Upper lobe of right lung (tissue), 1 donor: ENCODE results near the gene MORC1. TPM values are rescaled to one million over a fixed set of nuclear protein-coding genes. Genes with fewer than 3 reads are reported as not detected.

Experiments used
- ATAC-seq: fragments of 200-7000 bp; cut with Tn5 transposase; one replicate; pipeline ENCODE4 v1.9.1; 2020; ENCODE audit warnings: mild to moderate bottlenecking, moderate library complexity
- DNase-seq: peaks from one replicate; pipeline ENCODE4 v3.0.0-alpha.2; 2020
- H3K27ac ChIP-seq: fragments of 200-600 bp; one replicate; pipeline ENCODE4 v1.8.0; 2022
- H3K27me3 ChIP-seq: fragments of 200-600 bp; one replicate; pipeline ENCODE4 v1.8.0; 2022; ENCODE audit warnings: mild to moderate bottlenecking
- H3K36me3 ChIP-seq: fragments of 200-600 bp; one replicate; pipeline ENCODE4 v1.8.0; 2022
- H3K4me1 ChIP-seq: fragments of 200-600 bp; one replicate; pipeline ENCODE4 v1.8.0; 2022
- H3K4me3 ChIP-seq: fragments of 200-600 bp; one replicate; pipeline ENCODE4 v1.8.0; 2022; ENCODE audit warnings: mild to moderate bottlenecking
- H3K9me3 ChIP-seq: fragments of 200-600 bp; one replicate; pipeline ENCODE4 v1.8.0; 2022
- intact Hi-C: fragments of 100-400 bp; cut with DNase I; formaldehyde crosslinking; loops from one replicate; pipeline ENCODE4 v1.11.0; 2022
- total RNA-seq: library from RNA; stranded (reverse); fragmentation: NEBNext Ultra II Directional; extraction: Animal tissue kit (Norgen Biotek cat#: 25700); gene quantifications from one replicate; pipeline ENCODE4 v1.2.1, GENCODE V29; 2021
- TF ChIP-seq, protein P1 (sequence below): fragments of 200-600 bp; IDR thresholded peaks from one replicate; pipeline ENCODE4 v1.8.0; 2022; ENCODE audit warnings: antibody characterized with exemption
- donor health status: DM: no; HTN: yes; CAD: no; lungs with severe emphysema.

The MORC1 gene
- total RNA-seq, 1 donor from 2014 or later, result not detected

DNA sequence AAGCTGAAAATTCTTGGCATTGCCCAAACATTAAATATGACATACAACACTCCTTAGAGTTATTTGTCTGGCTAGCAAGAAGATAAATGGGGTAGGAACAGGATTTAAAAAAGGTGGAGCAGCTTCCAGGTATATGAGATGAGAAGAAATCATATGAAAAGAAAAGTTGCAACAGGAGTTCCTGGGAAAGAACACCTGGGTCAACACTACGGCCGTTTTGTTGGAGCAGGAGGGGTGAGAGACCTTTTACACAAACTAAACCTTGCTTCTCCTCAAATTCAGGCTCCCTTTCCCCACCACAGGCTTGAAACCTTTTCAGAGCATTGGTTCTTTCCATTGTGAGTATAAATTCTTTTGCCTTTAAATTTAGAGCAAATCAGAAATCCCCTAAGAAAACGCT, 145.5 kb downstream of the MORC1 start:
- intact Hi-C loops, result no loop called here
- H3K27ac ChIP-seq, result no peak overlapping the region
- no peaks in the 10 kb centered on the region for H3K4me1 ChIP-seq
- DNase-seq (no peak), ATAC-seq (no peak)
- TF ChIP-seq, protein P1, sequence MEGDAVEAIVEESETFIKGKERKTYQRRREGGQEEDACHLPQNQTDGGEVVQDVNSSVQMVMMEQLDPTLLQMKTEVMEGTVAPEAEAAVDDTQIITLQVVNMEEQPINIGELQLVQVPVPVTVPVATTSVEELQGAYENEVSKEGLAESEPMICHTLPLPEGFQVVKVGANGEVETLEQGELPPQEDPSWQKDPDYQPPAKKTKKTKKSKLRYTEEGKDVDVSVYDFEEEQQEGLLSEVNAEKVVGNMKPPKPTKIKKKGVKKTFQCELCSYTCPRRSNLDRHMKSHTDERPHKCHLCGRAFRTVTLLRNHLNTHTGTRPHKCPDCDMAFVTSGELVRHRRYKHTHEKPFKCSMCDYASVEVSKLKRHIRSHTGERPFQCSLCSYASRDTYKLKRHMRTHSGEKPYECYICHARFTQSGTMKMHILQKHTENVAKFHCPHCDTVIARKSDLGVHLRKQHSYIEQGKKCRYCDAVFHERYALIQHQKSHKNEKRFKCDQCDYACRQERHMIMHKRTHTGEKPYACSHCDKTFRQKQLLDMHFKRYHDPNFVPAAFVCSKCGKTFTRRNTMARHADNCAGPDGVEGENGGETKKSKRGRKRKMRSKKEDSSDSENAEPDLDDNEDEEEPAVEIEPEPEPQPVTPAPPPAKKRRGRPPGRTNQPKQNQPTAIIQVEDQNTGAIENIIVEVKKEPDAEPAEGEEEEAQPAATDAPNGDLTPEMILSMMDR, result no peak
- no peak overlapping the region for H3K4me3 ChIP-seq
- no peaks in the 10 kb centered on the region for H3K27me3 ChIP-seq
- H3K9me3 ChIP-seq, result no peaks in the 10 kb centered on the region
- H3K36me3 ChIP-seq, result no peaks in the 10 kb centered on the region

DNA sequence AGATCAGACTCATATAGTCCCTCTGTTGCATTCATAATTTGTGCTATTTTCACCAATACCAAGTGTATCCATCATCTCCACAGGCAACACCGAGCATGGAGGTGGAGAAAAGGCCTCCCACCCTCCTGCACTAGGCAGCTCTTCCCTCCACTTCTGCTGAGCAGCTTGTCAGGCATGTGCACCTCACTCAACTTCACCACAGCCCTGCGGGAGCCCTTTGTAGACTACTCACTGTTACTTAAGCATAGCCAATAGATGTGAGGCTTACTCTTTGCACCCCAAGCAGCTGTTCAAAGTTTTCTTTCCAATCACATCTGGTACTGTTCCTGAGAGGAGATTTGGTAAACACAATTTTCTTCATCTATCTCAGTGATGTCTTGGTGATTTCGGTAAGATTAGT, 147.4 kb downstream of the MORC1 start:
- no peaks in the 10 kb centered on the region for H3K4me1 ChIP-seq
- H3K9me3 ChIP-seq, result no peaks in the 10 kb centered on the region
- no peak for ATAC-seq
- H3K4me3 ChIP-seq, result no peak overlapping the region
- no peaks in the 10 kb centered on the region for H3K36me3 ChIP-seq
- intact Hi-C loops, result no loop called here
- no peak overlapping the region for H3K27ac ChIP-seq
- no peak for DNase-seq
- no peaks in the 10 kb centered on the region for H3K27me3 ChIP-seq
- TF ChIP-seq, protein P1, result no peak

DNA sequence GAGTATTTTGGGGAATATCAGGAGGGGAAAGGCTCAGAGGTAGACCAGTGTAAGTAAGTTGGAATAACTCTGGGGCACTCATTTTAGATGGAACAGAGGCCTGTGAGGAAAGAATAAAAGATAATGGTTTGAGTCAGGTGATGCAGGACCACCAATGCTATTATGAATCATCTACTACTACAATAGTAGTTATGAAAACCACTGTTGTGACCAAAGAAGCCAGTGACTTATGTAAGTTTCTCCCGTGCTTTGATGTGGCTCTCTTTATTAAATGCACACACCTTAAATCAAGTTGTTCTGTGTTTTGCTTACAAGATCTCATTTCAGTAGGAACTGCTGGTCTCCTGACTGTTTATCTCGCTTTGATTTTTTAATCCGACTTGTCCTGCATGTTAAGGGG, 151.2 kb downstream of the MORC1 start:
- no peak for ATAC-seq
- H3K27me3 ChIP-seq, result no peaks in the 10 kb centered on the region
- H3K4me3 ChIP-seq, result no peak overlapping the region
- H3K27ac ChIP-seq, result no peak overlapping the region
- intact Hi-C loops, result no loop called here
- TF ChIP-seq, protein P1, result no peak
- H3K9me3 ChIP-seq, result no peaks in the 10 kb centered on the region
- H3K36me3 ChIP-seq, result no peaks in the 10 kb centered on the region
- H3K4me1 ChIP-seq, result no peaks in the 10 kb centered on the region
- DNase-seq, result no peak

DNA sequence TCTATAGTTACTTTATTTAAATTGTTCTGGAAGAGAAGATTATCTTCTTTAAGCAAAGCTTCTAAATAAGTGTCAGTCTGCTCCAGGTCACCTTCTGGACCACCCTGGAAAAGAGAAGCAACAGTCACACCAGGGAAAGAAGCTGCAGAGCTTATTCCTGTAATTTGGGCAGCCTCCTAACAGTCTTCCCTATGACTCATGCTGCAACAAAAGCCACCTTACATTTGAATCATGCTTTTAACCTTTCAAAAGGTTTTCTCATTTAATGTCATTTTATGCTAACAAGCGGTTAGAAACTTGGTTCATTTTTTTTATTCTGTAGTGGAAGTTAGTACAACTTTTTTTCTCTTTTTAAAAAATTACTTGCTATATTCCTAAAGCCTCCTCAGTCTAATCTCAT, 158.9 kb downstream of the MORC1 start:
- ATAC-seq, result no peak
- H3K9me3 ChIP-seq, result no peaks in the 10 kb centered on the region
- H3K27me3 ChIP-seq, result no peaks in the 10 kb centered on the region
- no peak for DNase-seq
- H3K27ac ChIP-seq, result no peak overlapping the region
- no peaks in the 10 kb centered on the region for H3K36me3 ChIP-seq
- H3K4me1 ChIP-seq, result no peaks in the 10 kb centered on the region
- intact Hi-C loops, result no loop called here
- H3K4me3 ChIP-seq, result no peak overlapping the region
- TF ChIP-seq, protein P1, result no peak

DNA sequence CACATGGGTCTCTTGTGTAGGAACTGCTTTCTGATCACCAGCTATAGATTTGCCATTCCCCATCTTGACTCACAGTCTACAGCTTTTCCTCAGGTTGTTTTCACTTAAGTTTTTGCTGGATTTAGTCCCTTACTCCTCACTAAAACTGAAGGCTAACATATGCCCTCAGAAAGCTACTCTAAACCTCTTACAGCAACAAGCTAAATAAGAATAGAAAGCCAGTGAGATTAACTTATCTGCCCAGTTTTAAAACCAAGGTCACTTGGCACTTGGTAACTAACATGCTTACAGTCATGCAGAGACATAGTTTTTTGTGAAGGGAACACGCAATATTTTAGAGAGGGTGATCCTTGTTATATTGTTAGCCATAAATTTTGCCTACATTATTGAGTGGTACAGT, 164.2 kb downstream of the MORC1 start, which contains the start of gene GUCA1C:
Gene GUCA1C, minus strand, starts transcription at position 180 of the 400 bp plus-strand sequence. Its CDS starts 117 bp downstream, at position 63.
- Histone ChIP-seq H3K36me3 (no peaks in the 10 kb centered on the region), H3K27ac (no peak within 1 kb of the TSS), H3K27me3 (no peaks in the 10 kb centered on the region), H3K4me3 (no peak within 1 kb of the TSS), H3K9me3 (no peaks in the 10 kb centered on the region), H3K4me1 (no peaks in the 10 kb centered on the region)
- intact Hi-C loops, result no loop called here
- DNase-seq (no peak), ATAC-seq (no peak)
- TF ChIP-seq, protein P1, result no peak

- TF ChIP-seq, protein P1, result no peak
- H3K4me3 ChIP-seq, result no peak overlapping the region
- H3K9me3 ChIP-seq, result no peaks in the 10 kb centered on the region
- H3K36me3 ChIP-seq, result no peaks in the 10 kb centered on the region
- ATAC-seq (no peak), DNase-seq (no peak)
- no peaks in the 10 kb centered on the region for H3K27me3 ChIP-seq
- no peak overlapping the region for H3K27ac ChIP-seq
- intact Hi-C loops, result no loop called here
- H3K4me1 ChIP-seq, result no peaks in the 10 kb centered on the region
Measured at GRCh38 chr3:108953210-108953609, 164.7 kb downstream of the MORC1 start.
